Gastroesophageal sphincter (tissue), 3 donors: ENCODE results near the gene MLST8.

ENCODE experiments used
- CTCF ChIP-seq, 4 experiments: fragments of 200-600 bp in 2 of 4; fragments of 450-650 bp in 2 of 4; sonication (generic) in 1 of 4; IDR thresholded peaks; one replicate each; pipeline ENCODE4 v1.5.1; 2017 to 2019; ENCODE audit warnings: antibody characterized with exemption in 4 of 4, mild to moderate bottlenecking in 2 of 4, moderate library complexity in 2 of 4
- EP300 ChIP-seq: sonication (generic); formaldehyde crosslinking; IDR thresholded peaks from one replicate; pipeline ENCODE4 v1.6.1; 2017; ENCODE audit warnings: antibody characterized with exemption, mild to moderate bottlenecking
- POLR2AphosphoS5 ChIP-seq: sonication (generic); formaldehyde crosslinking; IDR thresholded peaks from one replicate; pipeline ENCODE4 v1.6.1; 2017; ENCODE audit warnings: antibody characterized with exemption

DNA sequence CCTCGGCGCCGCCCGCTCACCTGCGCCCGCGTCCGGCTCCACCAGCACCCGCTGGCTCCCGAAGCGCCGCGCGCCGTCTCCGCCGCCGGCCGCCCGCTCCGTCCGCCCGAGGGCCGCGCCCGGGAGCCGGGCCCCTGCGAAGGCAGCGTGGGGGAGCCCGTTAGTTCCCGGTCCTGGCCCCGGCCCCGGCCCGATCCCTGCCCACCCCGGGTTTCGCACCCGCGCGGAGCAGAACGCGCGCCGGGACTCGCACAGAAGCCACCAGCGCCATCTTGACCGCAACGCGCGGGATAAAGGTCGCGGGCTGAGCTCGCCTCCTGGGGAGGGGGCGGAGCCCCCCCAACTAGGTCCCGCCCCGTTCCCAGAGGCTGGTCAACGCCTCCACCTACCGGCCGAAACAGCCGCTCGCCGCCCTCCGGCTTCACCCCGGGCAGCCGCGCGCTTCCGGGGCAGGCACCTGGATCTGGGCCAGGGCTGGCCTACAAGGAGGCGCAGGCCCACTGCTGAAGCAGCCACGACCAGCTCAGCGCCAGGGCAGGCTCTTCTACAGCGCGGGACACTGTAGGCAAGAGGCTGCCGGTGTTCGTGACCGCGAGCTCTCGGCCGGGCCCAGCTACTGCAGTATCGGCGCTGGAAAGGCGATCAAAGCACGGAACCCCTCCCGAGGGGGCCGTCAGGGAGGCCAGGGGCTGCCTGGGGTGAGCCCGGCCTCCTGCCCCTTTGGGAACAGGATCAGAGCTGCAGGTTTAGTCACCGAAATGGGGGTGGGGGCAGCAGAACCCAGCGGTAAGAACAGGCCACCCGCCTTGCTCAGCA, 46.2 kb downstream of the MLST8 start, which contains the start of gene ECI1:
- TF ChIP-seq CTCF (IDR thresholded peaks at IDR 0.05) (peak in 3 of 4 experiments; percentile 79 to 89 (median 85)), EP300 (no peak), POLR2AphosphoS5 (peak; percentile 84)
